ENCODE data around the gene BRIX1.
A peak's percentile ranks its signal among the peaks of the same experiment; 100 is the strongest.

The BRIX1 gene

DNA sequence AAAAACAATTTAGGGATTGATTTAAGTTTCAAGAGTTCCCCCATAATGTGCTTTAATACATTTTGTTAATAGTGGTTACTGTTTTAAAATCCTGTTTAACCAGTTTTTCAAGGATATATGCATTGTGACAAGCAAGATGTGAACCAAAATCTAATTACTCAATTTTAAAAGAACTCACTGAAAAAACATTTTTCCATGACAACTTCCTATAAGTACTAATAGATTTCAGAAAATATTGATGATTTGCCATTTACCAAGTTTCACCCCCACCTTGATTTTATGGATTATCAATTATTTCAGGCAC is 8.9 kb downstream of the BRIX1 start:
- DNase-seq, result no peak
- Mint-ChIP-seq H3K27ac (no peak overlapping the region), H3K9me3 (peaks cover 4% of the 10 kb centered on the region), H3K4me3 (no peak overlapping the region), H3K4me1 (peaks cover 3% of the 10 kb centered on the region), H3K36me3 (ENCODE audit: low read depth) (peaks cover 69% of the 10 kb centered on the region), H3K27me3 (ENCODE audit: low read depth, poor library complexity) (no peaks in the 10 kb centered on the region)
- TF ChIP-seq, protein P1, sequence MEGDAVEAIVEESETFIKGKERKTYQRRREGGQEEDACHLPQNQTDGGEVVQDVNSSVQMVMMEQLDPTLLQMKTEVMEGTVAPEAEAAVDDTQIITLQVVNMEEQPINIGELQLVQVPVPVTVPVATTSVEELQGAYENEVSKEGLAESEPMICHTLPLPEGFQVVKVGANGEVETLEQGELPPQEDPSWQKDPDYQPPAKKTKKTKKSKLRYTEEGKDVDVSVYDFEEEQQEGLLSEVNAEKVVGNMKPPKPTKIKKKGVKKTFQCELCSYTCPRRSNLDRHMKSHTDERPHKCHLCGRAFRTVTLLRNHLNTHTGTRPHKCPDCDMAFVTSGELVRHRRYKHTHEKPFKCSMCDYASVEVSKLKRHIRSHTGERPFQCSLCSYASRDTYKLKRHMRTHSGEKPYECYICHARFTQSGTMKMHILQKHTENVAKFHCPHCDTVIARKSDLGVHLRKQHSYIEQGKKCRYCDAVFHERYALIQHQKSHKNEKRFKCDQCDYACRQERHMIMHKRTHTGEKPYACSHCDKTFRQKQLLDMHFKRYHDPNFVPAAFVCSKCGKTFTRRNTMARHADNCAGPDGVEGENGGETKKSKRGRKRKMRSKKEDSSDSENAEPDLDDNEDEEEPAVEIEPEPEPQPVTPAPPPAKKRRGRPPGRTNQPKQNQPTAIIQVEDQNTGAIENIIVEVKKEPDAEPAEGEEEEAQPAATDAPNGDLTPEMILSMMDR (IDR thresholded peaks at IDR 0.05), result no peak

DNA sequence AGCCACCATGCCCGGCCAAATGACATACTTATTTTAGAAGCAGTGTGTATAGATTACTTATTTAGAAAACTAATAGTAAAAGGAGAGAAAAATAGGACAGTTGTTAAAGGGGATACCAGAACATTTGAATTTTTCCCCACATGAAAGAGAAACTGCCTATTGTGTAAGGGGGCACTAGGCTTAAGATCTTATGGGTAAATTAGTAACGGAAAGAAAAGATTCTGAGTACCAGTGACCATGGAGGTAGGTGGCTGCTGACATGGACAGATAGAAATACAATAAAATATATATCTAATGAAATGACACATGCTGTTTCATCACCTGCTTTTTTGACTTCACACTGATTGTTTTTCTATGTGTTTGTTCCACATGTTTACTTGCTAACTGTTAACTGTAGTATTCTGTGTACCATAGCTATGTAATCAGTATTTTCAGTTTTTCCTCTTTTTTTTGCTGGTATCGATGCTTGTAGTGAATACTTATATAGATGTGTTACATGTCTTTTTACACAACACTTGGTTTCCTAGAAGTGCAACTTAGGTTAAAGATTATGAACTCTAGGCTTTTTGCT is 10.9 kb downstream of the BRIX1 start:
- Mint-ChIP-seq H3K9me3 (peaks cover 4% of the 10 kb centered on the region), H3K27ac (peak overlapping the region; percentile 86), H3K27me3 (ENCODE audit: low read depth, poor library complexity) (no peaks in the 10 kb centered on the region), H3K4me3 (no peak overlapping the region), H3K4me1 (peaks cover 13% of the 10 kb centered on the region), H3K36me3 (ENCODE audit: low read depth) (peaks cover 59% of the 10 kb centered on the region)
- TF ChIP-seq, protein P1 (IDR thresholded peaks at IDR 0.05), result no peak
- no peak for DNase-seq

DNA sequence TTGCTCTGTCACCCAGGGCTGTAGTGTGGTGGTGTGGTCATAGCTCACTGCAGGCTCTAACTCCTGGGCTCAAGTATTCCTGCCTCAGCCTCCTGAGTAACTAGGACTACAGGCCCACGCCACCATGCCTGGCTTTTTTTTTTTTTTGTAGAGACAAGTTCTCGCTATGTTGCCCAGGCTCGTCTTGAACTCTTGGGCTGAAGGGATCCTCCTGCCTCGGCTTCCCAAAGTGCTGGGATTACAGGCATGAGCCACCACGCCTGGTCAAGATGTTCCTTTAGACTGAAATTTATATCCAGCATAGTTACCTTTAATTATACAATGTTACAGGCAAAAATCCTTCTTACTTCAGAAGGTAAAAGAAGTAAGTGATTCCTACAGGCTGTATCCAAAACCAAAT is 12.3 kb downstream of the BRIX1 start:
- DNase-seq, result no peak
- H3K36me3 Mint-ChIP-seq (ENCODE audit: low read depth), result peaks cover 58% of the 10 kb centered on the region
- peaks cover 18% of the 10 kb centered on the region for H3K4me1 Mint-ChIP-seq
- peaks cover 4% of the 10 kb centered on the region for H3K9me3 Mint-ChIP-seq
- H3K4me3 Mint-ChIP-seq, result no peak overlapping the region
- no peaks in the 10 kb centered on the region for H3K27me3 Mint-ChIP-seq (ENCODE audit: low read depth, poor library complexity)
- TF ChIP-seq, protein P1 (IDR thresholded peaks at IDR 0.05), result no peak
- H3K27ac Mint-ChIP-seq, result no peak overlapping the region

DNA sequence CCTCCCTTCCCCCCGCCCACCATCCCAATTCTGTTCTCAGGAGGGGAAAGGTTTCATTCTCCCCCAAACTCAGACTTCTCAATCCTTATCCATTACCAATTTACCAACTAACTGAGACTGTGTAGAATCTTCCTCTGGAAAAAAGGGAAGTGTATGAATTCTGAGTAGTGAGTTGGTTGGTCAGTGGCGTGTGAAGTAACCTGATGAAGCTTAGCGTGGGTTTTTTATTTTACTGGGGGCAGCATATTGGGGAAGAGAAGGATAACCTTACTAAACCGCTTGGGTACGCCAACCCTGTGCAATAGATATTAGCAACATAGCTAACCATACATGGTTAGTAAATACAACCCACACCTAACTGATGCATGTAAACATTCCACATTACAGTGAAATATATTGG is 12.8 kb downstream of the BRIX1 start:
- Mint-ChIP-seq H3K27me3 (ENCODE audit: low read depth, poor library complexity) (no peaks in the 10 kb centered on the region), H3K4me3 (peak overlapping the region; percentile 84), H3K9me3 (peaks cover 4% of the 10 kb centered on the region), H3K27ac (no peak overlapping the region), H3K36me3 (ENCODE audit: low read depth) (peaks cover 57% of the 10 kb centered on the region), H3K4me1 (peaks cover 18% of the 10 kb centered on the region)
- TF ChIP-seq, protein P1 (IDR thresholded peaks at IDR 0.05), result no peak
- no peak for DNase-seq

- DNase-seq, result peak; percentile 98
- no peaks in the 10 kb centered on the region for H3K27me3 Mint-ChIP-seq (ENCODE audit: low read depth, poor library complexity)
- peak within 1 kb of the TSS; percentile 99 for H3K4me3 Mint-ChIP-seq
- H3K27ac Mint-ChIP-seq, result peak within 1 kb of the TSS; percentile 99
- TF ChIP-seq, protein P1 (IDR thresholded peaks at IDR 0.05), result no peak
- peaks cover 4% of the 10 kb centered on the region for H3K9me3 Mint-ChIP-seq
- H3K36me3 Mint-ChIP-seq (ENCODE audit: low read depth), result peaks cover 55% of the 10 kb centered on the region
- peaks cover 18% of the 10 kb centered on the region for H3K4me1 Mint-ChIP-seq
Observed at GRCh38 chr5:34929134-34929719, 13.7 kb downstream of the BRIX1 start, which contains the start of gene DNAJC21. TSS of gene DNAJC21 (plus strand) at chr5:34929559. CDS start at chr5:34929820, 261 bp downstream.
